HEK293 (cell line): ENCODE measurements around the gene APEX2.

Experiments
- CTCF ChIA-PET: fragments of 350-600 bp; formaldehyde crosslinking; extraction: SDS; loops from one replicate; lab custom pipeline; 2021; ENCODE audit warnings: antibody characterized with exemption; lab: Yijun Ruan, JAX
- POLR2A ChIA-PET: fragments of 300-600 bp; formaldehyde crosslinking; extraction: SDS; loops from one replicate; lab custom pipeline; 2020; ENCODE audit warnings: antibody characterized with exemption, inconsistent platforms; lab: Yijun Ruan, JAX
- H3K27ac ChIP-seq: fragments of 200-500 bp; sonication (Bioruptor generic); 2 replicates; pipeline ENCODE4 v1.5.1; 2014; ENCODE audit warnings: low read depth, low read length, control low read depth, inconsistent platforms; ENCODE audit errors: extremely low read depth
- H3K36me3 ChIP-seq, 2 experiments: fragments of 200-500 bp in 1 of 2; sonication (Bioruptor generic) in 1 of 2; 1 replicate in 1 of 2; 2 replicates in 1 of 2; pipeline ENCODE4 v1.5.1; 2014 to 2017; ENCODE audit warnings: inconsistent platforms in 2 of 2, low read length in 2 of 2; ENCODE audit not compliant: control insufficient read depth in 2 of 2, insufficient read depth in 1 of 2
- H3K4me1 ChIP-seq: fragments of 200-500 bp; sonication (Bioruptor generic); 2 replicates; pipeline ENCODE4 v1.5.1; 2014; ENCODE audit warnings: mild to moderate bottlenecking, low read length, inconsistent platforms; ENCODE audit not compliant: control insufficient read depth, insufficient read depth
- H3K4me3 ChIP-seq: 2 replicates; pipeline ENCODE4 v1.5.1; 2011; ENCODE audit warnings: low read depth, mild to moderate bottlenecking, control low read depth, low read length, moderate library complexity
- H3K9me3 ChIP-seq: fragments of 200-500 bp; sonication (Bioruptor generic); 2 replicates; pipeline ENCODE4 v1.5.1; 2014; ENCODE audit warnings: low read depth, low read length, inconsistent platforms; ENCODE audit not compliant: control insufficient read depth, insufficient read depth
- FEZF1 ChIP-seq: fragments of 450-650 bp; formaldehyde crosslinking; IDR thresholded peaks from 2 replicates; pipeline ENCODE4 v1.5.1; 2016; ENCODE audit warnings: missing biosample characterization, missing genetic modification characterization
- KLF7 ChIP-seq: fragments of 450-650 bp; formaldehyde crosslinking; IDR thresholded peaks from 2 replicates; pipeline ENCODE4 v1.5.1; 2016; ENCODE audit warnings: missing biosample characterization, missing genetic modification characterization, borderline replicate concordance
- KLF9 ChIP-seq: fragments of 450-650 bp; formaldehyde crosslinking; IDR thresholded peaks from 2 replicates; pipeline ENCODE4 v1.5.1; 2016; ENCODE audit warnings: missing biosample characterization, missing genetic modification characterization, low read depth
- OVOL3 ChIP-seq: fragments of 450-650 bp; formaldehyde crosslinking; IDR thresholded peaks from 2 replicates; pipeline ENCODE4 v1.5.1; 2016; ENCODE audit warnings: missing biosample characterization, missing genetic modification characterization
- REPIN1 ChIP-seq: fragments of 450-650 bp; formaldehyde crosslinking; IDR thresholded peaks from 2 replicates; pipeline ENCODE4 v1.5.1; 2017; ENCODE audit warnings: missing biosample characterization, missing genetic modification characterization, low read depth
- SCRT2 ChIP-seq: fragments of 450-650 bp; formaldehyde crosslinking; IDR thresholded peaks from 2 replicates; pipeline ENCODE4 v1.5.1; 2016; ENCODE audit warnings: missing biosample characterization, missing genetic modification characterization
- ZNF19 ChIP-seq: fragments of 450-650 bp; formaldehyde crosslinking; IDR thresholded peaks from 2 replicates; pipeline ENCODE4; 2016; ENCODE audit warnings: missing biosample characterization, missing genetic modification characterization, low read depth
- ZNF302 ChIP-seq: fragments of 450-650 bp; formaldehyde crosslinking; IDR thresholded peaks from 2 replicates; pipeline ENCODE4 v1.5.1; 2016; ENCODE audit warnings: missing biosample characterization, missing genetic modification characterization, low read depth
- ZNF324 ChIP-seq: fragments of 450-650 bp; formaldehyde crosslinking; IDR thresholded peaks from 2 replicates; pipeline ENCODE4 v1.5.1; 2016; ENCODE audit warnings: missing biosample characterization, missing genetic modification characterization
- ZNF37A ChIP-seq: fragments of 450-650 bp; IDR thresholded peaks from 2 replicates; pipeline ENCODE4 v1.5.1; 2018; ENCODE audit warnings: missing biosample characterization, missing genetic modification characterization
- ZNF473 ChIP-seq: fragments of 450-650 bp; formaldehyde crosslinking; IDR thresholded peaks from 2 replicates; pipeline ENCODE4 v1.5.1; 2017; ENCODE audit warnings: missing biosample characterization, missing genetic modification characterization
- ZNF514 ChIP-seq: fragments of 450-650 bp; formaldehyde crosslinking; IDR thresholded peaks from 2 replicates; pipeline ENCODE4 v1.5.1; 2016; ENCODE audit warnings: missing biosample characterization, missing genetic modification characterization
- ZNF521 ChIP-seq: fragments of 450-650 bp; formaldehyde crosslinking; IDR thresholded peaks from 2 replicates; pipeline ENCODE4 v1.5.1; 2017; ENCODE audit warnings: missing biosample characterization, mild to moderate bottlenecking, missing genetic modification characterization
- ZNF549 ChIP-seq: fragments of 450-650 bp; IDR thresholded peaks from 2 replicates; pipeline ENCODE4 v1.5.1; 2018; ENCODE audit warnings: missing biosample characterization, missing genetic modification characterization, mild to moderate bottlenecking, inconsistent platforms, moderate library complexity
- ZNF571 ChIP-seq: fragments of 450-650 bp; formaldehyde crosslinking; IDR thresholded peaks from 2 replicates; pipeline ENCODE4 v1.5.0; 2017; ENCODE audit warnings: missing biosample characterization, missing genetic modification characterization
- ZNF664 ChIP-seq: fragments of 450-650 bp; formaldehyde crosslinking; IDR thresholded peaks from 2 replicates; pipeline ENCODE4 v1.5.1; 2016; ENCODE audit warnings: missing biosample characterization, missing genetic modification characterization
- ZNF707 ChIP-seq: fragments of 450-650 bp; formaldehyde crosslinking; IDR thresholded peaks from 2 replicates; pipeline ENCODE4 v1.5.1; 2016; ENCODE audit warnings: missing biosample characterization, missing genetic modification characterization
- ZNF776 ChIP-seq: fragments of 450-650 bp; formaldehyde crosslinking; IDR thresholded peaks from 2 replicates; pipeline ENCODE4 v1.5.0; 2017; ENCODE audit warnings: missing biosample characterization, missing genetic modification characterization, borderline replicate concordance
- ZNF843 ChIP-seq: fragments of 450-650 bp; formaldehyde crosslinking; IDR thresholded peaks from 2 replicates; pipeline ENCODE4 v1.5.1; 2016; ENCODE audit warnings: missing biosample characterization, missing genetic modification characterization
- ZSCAN16 ChIP-seq: fragments of 450-650 bp; formaldehyde crosslinking; IDR thresholded peaks from 2 replicates; pipeline ENCODE4 v1.5.1; 2016; ENCODE audit warnings: missing biosample characterization, missing genetic modification characterization
- TF ChIP-seq, protein P1 (sequence below): fragments of 450-650 bp; formaldehyde crosslinking; IDR thresholded peaks from 2 replicates; pipeline ENCODE4 v1.5.1; 2016; ENCODE audit warnings: missing biosample characterization, missing genetic modification characterization
- TF ChIP-seq, protein P2 (sequence below): fragments of 450-650 bp; formaldehyde crosslinking; IDR thresholded peaks from 2 replicates; pipeline ENCODE4 v1.5.1; 2016; ENCODE audit warnings: missing biosample characterization, missing genetic modification characterization, low read depth
- TF ChIP-seq, protein P3 (sequence below): fragments of 450-650 bp; formaldehyde crosslinking; conservative IDR thresholded peaks from 2 replicates; pipeline ENCODE4 v1.5.1; 2016; ENCODE audit warnings: low read depth, missing biosample characterization, missing genetic modification characterization
- TF ChIP-seq, protein P4 (sequence below): fragments of 450-650 bp; formaldehyde crosslinking; IDR thresholded peaks from 2 replicates; pipeline ENCODE4 v1.5.1; 2017; ENCODE audit warnings: missing biosample characterization, missing genetic modification characterization
- TF ChIP-seq, protein P5 (sequence below): fragments of 450-650 bp; formaldehyde crosslinking; IDR thresholded peaks from 2 replicates; pipeline ENCODE4 v1.5.1; 2016; ENCODE audit warnings: missing biosample characterization, missing genetic modification characterization

APEX2 gene

GRCh38 chrX:54994668-54995351, 5.4 kb upstream of the APEX2 start:
- Histone ChIP-seq H3K27ac (no peak overlapping the region), H3K4me3 (no peak overlapping the region), H3K36me3 (no peaks in the 10 kb centered on the region), H3K9me3 (no peaks in the 10 kb centered on the region), H3K4me1 (no peaks in the 10 kb centered on the region)
- ChIA-PET CTCF (no interaction called here), POLR2A (no interaction called here)
- TF ChIP-seq, protein P1, sequence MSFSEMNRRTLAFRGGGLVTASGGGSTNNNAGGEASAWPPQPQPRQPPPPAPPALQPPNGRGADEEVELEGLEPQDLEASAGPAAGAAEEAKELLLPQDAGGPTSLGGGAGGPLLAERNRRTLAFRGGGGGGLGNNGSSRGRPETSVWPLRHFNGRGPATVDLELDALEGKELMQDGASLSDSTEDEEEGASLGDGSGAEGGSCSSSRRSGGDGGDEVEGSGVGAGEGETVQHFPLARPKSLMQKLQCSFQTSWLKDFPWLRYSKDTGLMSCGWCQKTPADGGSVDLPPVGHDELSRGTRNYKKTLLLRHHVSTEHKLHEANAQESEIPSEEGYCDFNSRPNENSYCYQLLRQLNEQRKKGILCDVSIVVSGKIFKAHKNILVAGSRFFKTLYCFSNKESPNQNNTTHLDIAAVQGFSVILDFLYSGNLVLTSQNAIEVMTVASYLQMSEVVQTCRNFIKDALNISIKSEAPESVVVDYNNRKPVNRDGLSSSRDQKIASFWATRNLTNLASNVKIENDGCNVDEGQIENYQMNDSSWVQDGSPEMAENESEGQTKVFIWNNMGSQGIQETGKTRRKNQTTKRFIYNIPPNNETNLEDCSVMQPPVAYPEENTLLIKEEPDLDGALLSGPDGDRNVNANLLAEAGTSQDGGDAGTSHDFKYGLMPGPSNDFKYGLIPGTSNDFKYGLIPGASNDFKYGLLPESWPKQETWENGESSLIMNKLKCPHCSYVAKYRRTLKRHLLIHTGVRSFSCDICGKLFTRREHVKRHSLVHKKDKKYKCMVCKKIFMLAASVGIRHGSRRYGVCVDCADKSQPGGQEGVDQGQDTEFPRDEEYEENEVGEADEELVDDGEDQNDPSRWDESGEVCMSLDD (tag by site-specific recombination) = no peak
- TF ChIP-seq ZNF302 (tag by site-specific recombination) = no peak
- TF ChIP-seq REPIN1 = no peak
- TF ChIP-seq KLF7 (tag by site-specific recombination) = no peak
- TF ChIP-seq ZNF707 (tag by site-specific recombination) = no peak
- TF ChIP-seq ZNF549 (tag by site-specific recombination) = no peak
- no peak for TF ChIP-seq ZNF776 (tag by site-specific recombination)
- no peak for TF ChIP-seq FEZF1 (tag by site-specific recombination)
- TF ChIP-seq ZNF843 (tag by site-specific recombination) = no peak
- TF ChIP-seq ZNF664 (tag by site-specific recombination) = no peak
- TF ChIP-seq, protein P2, sequence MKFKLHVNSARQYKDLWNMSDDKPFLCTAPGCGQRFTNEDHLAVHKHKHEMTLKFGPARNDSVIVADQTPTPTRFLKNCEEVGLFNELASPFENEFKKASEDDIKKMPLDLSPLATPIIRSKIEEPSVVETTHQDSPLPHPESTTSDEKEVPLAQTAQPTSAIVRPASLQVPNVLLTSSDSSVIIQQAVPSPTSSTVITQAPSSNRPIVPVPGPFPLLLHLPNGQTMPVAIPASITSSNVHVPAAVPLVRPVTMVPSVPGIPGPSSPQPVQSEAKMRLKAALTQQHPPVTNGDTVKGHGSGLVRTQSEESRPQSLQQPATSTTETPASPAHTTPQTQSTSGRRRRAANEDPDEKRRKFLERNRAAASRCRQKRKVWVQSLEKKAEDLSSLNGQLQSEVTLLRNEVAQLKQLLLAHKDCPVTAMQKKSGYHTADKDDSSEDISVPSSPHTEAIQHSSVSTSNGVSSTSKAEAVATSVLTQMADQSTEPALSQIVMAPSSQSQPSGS (tag by site-specific recombination) = no peak
- TF ChIP-seq, protein P3, sequence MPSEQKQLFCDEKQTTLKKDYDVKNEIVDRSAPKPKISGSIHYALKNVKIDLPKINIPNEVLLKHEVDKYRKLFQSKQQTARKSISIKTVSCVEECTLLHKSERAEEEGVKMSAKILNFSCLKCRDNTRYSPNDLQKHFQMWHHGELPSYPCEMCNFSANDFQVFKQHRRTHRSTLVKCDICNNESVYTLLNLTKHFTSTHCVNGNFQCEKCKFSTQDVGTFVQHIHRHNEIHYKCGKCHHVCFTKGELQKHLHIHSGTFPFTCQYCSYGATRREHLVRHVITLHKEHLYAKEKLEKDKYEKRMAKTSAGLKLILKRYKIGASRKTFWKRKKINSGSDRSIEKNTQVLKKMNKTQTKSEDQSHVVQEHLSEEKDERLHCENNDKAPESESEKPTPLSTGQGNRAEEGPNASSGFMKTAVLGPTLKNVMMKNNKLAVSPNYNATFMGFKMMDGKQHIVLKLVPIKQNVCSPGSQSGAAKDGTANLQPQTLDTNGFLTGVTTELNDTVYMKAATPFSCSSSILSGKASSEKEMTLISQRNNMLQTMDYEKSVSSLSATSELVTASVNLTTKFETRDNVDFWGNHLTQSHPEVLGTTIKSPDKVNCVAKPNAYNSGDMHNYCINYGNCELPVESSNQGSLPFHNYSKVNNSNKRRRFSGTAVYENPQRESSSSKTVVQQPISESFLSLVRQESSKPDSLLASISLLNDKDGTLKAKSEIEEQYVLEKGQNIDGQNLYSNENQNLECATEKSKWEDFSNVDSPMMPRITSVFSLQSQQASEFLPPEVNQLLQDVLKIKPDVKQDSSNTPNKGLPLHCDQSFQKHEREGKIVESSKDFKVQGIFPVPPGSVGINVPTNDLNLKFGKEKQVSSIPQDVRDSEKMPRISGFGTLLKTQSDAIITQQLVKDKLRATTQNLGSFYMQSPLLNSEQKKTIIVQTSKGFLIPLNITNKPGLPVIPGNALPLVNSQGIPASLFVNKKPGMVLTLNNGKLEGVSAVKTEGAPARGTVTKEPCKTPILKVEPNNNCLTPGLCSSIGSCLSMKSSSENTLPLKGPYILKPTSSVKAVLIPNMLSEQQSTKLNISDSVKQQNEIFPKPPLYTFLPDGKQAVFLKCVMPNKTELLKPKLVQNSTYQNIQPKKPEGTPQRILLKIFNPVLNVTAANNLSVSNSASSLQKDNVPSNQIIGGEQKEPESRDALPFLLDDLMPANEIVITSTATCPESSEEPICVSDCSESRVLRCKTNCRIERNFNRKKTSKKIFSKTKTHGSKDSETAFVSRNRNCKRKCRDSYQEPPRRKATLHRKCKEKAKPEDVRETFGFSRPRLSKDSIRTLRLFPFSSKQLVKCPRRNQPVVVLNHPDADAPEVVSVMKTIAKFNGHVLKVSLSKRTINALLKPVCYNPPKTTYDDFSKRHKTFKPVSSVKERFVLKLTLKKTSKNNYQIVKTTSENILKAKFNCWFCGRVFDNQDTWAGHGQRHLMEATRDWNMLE = no peak
- no peak for TF ChIP-seq ZNF324

- Histone ChIP-seq H3K4me1 (no peaks in the 10 kb centered on the region), H3K36me3 (no peaks in the 10 kb centered on the region), H3K9me3 (no peaks in the 10 kb centered on the region), H3K4me3 (no peak overlapping the region), H3K27ac (no peak overlapping the region)
- ChIA-PET CTCF (interaction anchor here (0.7 kb wide), 1 partner anchor 17 kb away, joined by 3 read pairs; no protein-coding TSS in a partner anchor), POLR2A (no interaction called here)
- TF ChIP-seq, protein P4, sequence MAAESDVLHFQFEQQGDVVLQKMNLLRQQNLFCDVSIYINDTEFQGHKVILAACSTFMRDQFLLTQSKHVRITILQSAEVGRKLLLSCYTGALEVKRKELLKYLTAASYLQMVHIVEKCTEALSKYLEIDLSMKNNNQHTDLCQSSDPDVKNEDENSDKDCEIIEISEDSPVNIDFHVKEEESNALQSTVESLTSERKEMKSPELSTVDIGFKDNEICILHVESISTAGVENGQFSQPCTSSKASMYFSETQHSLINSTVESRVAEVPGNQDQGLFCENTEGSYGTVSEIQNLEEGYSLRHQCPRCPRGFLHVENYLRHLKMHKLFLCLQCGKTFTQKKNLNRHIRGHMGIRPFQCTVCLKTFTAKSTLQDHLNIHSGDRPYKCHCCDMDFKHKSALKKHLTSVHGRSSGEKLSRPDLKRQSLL (tag by site-specific recombination) = no peak
- TF ChIP-seq SCRT2 (no peak), ZNF473 (tag by site-specific recombination) (no peak), ZNF19 (tag by site-specific recombination) (no peak), KLF9 (tag by site-specific recombination) (no peak), ZNF571 (tag by site-specific recombination) (no peak), OVOL3 (tag by site-specific recombination) (no peak), ZNF514 (tag by site-specific recombination) (no peak), ZNF521 (tag by site-specific recombination) (no peak), ZNF37A (tag by site-specific recombination) (no peak), ZSCAN16 (no peak)
- TF ChIP-seq, protein P5, sequence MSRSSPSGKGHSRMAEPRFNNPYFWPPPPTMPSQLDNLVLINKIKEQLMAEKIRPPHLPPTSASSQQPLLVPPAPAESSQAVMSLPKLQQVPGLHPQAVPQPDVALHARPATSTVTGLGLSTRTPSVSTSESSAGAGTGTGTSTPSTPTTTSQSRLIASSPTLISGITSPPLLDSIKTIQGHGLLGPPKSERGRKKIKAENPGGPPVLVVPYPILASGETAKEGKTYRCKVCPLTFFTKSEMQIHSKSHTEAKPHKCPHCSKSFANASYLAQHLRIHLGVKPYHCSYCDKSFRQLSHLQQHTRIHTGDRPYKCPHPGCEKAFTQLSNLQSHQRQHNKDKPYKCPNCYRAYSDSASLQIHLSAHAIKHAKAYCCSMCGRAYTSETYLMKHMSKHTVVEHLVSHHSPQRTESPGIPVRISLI (tag by site-specific recombination) = no peak
Measured at GRCh38 chrX:54995621-54996020, 4.5 kb upstream of the APEX2 start.
